ENCODE data around the gene CNNM1.

CNNM1 gene

DNA sequence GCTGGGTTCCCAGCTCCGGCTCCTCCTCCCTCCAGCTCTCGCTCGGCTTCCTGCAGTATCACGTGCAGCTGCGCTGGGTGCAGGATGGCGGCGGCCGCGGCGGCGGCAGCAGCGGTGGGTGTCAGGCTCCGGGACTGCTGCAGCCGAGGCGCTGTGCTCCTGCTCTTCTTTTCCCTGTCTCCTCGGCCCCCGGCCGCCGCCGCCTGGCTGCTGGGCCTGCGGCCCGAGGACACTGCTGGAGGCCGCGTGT lies at the start of gene CNNM1:
CNNM1 (plus strand) TSS at position 53 of the 250 bp plus-strand sequence; CDS start at position 85, 32 bp downstream.
- DNase-seq (ENCODE audit: low spot score): peak; percentile 49

DNA sequence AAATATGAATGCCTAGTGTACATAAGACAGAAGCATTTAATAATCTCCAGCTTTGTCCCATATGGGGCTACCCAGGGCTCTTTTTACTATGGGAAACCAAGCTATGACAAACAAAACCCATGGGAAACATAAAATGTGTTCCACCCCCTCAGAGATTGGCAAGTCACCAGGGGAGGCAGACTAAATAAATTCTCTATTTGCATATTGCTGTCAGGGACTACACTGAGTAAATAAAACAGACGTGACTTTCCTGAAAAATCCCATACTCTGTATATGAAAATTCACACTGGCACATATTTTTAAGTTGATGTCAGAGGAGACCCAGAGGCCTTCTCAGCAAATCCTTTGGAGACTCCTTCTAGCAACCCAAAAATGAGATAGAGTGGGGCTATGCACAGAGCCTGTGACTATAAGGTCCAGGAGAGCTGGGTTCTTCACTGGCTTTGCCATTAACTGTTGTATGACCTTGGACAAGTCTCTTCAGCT lies 49.5 kb upstream of the CNNM1 start:
- DNase-seq (ENCODE audit: low spot score): no peak

DNA sequence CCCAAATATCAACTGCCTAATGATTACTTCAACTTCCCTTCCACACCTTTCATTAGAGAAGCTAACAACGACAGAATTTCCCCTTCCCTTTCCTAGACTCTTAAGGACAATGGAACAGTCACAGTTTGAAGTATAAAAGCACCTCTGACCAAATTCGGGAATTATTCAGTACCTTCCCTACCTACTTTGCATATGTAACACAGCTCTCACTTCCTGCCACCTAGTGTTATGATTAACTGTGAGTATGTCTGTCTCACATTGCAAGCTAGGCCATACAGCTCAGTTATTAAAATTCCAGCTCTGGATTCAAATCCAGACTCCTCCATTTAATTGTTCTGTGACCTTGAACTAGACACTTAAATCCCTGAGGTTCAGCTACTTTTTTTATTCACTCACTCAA lies 48.7 kb upstream of the CNNM1 start:
- no peak for DNase-seq (ENCODE audit: low spot score)

DNA sequence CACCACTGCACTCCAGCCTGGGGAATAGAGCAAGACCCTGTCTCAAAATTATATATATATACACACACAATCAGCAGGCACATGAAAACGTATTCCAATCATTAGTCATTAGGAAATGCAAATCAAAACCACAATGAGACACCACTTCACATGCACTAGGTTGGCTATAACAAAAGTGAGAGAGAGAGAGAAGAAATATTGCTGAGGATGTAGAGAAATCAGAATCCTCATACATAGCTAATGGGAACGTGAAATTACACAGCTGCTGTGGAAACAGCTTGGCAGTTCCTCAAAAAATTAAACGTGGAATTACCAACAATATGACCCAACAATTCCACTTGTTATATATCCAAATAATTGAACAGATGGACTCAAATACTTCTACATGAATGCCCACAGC lies 43.3 kb upstream of the CNNM1 start:
- DNase-seq (ENCODE audit: low spot score): no peak

DNA sequence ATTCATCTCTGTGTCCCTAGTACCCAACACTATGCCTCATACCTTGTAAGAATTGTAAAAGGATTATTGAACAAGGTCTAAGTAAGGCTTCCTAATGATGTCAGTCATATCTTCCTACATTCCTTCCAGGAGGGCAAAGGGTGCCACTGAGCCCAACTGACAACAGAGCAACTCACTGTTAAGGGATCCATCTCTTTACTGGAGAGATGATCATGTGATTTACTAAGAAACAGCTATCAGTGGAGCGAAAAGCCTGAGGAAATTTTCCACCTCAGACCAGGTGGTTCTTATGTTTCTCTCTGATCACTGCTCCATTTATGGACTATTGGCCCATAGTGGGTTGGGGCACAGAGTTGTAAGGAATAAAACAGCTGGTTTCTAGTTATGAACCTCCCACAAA lies 38.9 kb upstream of the CNNM1 start:
- DNase-seq (ENCODE audit: low spot score): no peak

DNA sequence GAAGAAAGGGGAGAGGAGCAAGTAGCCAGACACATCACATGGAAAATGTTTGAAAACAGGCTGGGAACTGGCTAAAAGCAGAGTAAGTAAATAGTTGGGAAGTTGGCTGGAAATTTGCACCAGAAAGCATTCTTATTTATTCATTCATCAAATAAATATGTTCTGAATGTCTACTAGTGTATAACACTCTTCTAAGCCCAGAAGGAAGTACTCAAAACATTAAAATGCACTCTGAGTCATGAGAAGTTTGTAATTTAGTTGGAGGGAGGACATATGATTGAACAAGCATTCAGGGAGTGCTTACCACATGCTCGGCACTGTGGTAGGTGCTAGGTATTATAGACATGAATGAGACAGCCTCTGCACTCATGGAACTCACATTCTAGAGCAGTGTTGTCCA lies 37.0 kb upstream of the CNNM1 start:
- DNase-seq (ENCODE audit: low spot score): no peak

DNA sequence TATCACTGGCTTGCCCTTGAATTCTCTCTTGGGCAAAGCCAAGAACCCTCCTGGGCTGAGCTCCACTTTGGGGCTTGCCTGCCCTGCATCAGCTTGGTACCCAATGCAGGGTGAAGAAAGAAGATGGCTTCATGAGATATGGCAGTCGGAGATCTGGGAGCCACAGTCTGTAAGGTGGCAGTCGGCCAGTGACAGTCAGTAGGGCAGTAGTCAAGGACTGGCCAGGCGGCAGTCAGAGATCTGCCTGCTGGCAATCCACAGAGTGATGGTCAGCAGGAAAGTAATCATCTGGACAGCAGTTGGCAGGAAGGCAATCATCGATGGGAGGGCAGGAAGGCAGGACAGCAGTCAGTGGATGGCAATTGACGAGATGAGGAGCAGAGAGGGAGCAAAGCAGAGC lies 32.6 kb upstream of the CNNM1 start:
- DNase-seq (ENCODE audit: low spot score): peak; percentile 36

DNA sequence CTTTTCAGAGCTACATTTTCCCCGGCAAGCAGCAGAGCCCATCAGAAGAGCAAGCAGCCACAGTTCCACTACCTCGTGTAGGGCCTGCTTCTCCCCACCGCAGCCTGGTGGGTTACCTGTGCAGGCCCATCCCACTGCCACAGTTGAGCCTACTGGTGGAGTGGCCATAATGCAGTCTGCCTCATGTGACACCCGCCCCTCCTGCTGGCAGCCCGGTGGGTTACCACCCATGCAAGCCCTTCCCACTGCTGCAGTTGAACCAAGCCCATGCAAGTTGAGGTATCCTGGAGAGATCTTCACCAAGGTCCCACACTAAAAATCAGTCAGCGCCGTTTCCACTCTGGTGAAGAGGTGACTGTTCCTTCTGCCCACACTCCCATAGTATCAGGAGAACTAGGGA lies 32.1 kb upstream of the CNNM1 start:
- no peak for DNase-seq (ENCODE audit: low spot score)

DNA sequence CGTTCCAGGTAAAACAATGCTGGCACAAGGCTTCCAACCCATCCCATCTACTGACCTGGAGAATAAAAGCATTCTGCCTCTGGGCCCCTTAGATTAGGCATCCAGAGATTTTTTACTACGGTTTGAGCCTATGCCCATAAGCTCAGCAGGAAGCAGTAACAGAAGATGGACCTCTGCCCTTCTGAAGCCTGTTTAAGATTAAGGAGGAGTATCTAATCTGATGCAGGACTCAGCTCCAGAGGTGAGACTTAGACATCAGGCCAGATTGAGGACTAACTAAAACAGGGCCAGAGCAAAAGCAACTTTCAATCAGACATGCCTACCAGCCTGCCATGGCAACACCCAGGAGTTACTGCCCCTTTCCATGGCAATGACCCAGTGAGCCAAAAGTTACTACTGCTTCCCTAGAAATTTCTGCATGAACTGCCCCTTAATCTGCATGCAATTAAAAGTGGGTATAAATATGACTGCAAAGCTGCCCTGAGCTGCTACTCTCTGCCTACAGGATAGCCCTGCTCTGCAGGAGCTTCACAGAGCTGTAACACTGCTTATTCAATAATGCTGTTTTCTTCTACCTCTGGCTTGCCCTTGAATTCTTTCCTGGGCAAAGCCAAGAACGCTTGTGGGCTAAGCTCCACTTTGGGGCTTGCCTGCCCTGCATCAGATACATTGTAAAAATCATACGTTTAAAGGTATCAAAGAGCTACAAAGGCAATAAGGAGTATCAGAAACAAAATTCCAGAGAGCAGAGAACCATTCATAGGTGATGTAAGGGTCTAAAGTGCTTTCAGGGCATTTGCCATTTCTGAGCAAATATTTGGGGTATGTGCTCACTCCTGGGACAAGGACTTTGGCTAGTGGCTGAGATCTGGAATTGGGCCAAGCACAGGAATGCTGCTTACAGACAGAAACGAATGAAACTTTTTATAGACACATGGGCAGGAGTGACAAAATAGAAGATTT lies 25.0 kb upstream of the CNNM1 start:
- DNase-seq (ENCODE audit: low spot score): no peak

DNA sequence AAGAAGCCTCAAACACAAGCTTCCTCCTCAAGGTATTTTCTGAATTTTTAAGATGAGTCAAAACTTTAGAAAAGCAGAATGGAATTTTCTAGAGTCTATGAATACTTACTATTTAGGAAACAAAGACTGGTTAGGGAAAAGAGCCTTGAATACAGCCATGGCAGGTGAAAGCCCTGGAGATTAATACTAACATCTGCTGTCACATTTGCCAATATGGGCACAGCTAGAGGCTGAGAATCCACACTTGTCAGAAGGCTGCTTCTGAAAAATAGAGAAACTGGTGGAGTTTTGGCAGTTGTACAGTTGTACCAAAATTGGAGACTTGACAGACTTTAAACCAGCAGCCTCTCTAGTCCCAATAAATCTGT lies 24.3 kb upstream of the CNNM1 start:
- DNase-seq (ENCODE audit: low spot score): peak; percentile 3

DNA sequence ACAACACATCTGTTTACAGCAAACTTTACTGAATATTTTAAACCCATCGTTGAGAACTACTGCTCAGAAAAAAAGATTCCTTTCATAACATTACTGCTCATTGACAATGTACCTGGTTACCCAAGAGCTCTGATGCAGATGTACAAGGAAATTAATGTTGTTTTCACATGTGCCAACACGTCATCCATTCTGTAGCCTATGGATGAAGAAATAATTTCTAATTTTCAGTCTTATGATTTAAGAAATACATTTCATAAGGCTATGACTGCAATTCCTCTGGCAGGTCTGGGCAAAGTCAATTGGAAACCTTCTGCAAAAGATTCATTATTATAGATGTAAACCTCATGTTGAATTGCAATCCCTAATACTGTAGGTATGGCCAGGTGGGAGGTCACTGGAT lies 16.7 kb upstream of the CNNM1 start:
- no peak for DNase-seq (ENCODE audit: low spot score)

DNA sequence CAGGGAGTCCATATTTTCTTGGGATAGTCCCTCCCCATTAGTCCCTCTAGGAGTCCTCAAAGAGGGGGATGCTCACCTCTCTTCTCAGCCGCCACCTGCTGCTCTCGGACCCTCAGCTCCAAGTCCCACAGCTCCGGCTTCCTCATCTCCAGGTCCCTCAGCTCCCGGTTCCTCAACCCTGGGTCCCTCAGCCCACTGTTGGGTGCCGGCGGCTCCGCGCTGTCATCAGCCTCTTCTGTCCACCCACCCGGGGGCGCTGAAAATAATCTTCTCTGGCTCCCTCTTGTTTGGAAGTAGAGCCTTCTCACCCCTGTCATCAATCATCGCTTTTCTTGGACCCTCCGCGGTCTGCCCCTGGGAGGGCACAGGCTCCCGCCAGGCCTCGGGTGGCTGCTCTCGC lies 13.3 kb upstream of the CNNM1 start:
- no peak for DNase-seq (ENCODE audit: low spot score)

DNA sequence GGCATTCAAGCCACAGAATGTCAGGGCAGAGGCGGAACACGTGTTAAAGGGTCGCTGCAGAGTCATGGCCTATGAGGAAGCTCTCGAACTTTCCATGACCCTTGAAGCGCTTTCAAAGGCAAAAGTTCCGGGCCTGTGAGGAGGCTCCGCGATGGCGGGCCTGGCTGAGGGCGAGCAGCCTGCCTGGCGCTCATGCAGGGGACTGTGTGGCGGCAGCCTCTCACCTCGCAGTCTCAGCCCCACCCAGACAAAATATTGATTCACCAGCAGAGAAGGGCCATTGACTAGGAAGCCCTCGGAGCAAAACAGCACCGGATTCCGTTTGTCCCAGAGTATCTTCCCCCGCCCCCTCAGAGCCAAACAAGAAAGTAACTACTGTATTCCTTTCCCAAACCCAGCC lies 12.8 kb upstream of the CNNM1 start:
- no peak for DNase-seq (ENCODE audit: low spot score)

DNA sequence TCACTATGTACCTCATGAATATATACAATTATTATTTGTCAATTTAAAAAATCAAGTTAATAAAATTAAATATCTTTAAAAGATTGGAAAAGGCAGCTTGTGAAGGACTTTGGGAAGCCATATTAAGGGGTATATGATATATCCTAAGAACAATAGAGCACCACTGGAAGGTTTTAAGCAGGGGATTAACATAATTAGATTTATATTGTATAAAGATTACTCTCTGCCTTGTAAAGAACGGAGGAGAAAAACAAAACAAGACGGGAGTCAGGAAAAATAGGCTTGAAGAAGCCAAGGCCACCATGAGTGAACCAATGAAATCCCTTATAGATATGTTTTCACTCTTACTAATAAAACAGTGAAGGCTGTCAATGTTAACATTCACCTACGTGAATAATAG lies 11.1 kb upstream of the CNNM1 start:
- DNase-seq (ENCODE audit: low spot score): no peak

DNA sequence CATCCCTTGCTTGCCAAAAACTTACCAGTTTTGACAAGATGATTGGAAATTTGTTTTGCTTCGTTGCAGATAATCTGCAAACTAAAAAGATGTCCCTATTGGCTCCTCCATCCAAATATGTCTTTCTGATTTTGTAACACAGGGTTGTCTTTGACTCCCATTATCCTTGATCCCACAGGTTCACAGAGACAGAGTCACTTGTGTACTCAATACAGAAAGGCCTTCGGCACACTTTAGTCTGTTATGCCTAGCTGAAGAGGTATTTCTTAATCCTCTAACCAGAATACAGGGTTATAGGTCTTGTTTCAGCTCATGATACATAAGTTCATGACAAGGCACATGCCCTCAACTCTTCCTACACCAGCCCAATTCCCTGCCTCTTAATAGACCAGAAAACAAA lies 10.7 kb upstream of the CNNM1 start:
- DNase-seq (ENCODE audit: low spot score): no peak

DNA sequence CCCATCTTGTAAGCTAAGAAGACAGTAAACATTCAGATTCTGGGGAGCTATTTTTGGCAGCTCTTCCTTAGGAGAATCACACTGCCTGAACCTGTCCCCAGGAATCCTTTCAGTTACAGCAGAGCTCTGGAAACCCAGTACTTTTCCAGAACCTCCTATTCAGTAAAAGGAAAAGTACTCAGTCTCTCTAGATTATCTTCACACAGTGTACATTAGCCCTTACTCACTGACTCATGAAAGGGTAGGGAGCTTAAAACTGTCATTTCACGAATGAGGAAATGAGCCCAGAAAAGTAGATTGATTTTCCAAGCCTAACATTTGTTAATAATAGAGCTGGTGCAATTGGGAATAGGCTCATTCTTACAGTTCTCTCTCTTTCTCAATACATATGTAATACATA lies 3.9 kb upstream of the CNNM1 start:
- DNase-seq (ENCODE audit: low spot score): peak; percentile 82

DNA sequence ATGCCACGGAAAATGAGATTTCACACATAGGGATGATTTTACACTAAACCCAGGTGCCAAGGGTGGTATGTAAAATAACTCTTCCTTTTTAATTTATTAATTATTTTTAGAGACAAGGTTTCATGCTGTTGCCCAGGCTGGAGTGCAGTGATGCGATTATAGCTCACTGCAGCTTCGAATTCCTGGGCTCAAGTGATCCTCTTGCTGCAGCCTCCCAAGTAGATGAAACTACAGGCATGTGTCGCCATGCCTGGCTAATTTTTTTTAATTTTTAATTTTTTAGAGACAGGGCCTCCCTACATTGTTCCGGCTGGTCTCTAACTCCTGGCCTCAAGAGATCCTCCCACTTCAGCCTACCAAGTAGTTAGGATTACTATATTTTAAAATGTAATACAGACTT lies 2.3 kb upstream of the CNNM1 start:
- no peak for DNase-seq (ENCODE audit: low spot score)

DNA sequence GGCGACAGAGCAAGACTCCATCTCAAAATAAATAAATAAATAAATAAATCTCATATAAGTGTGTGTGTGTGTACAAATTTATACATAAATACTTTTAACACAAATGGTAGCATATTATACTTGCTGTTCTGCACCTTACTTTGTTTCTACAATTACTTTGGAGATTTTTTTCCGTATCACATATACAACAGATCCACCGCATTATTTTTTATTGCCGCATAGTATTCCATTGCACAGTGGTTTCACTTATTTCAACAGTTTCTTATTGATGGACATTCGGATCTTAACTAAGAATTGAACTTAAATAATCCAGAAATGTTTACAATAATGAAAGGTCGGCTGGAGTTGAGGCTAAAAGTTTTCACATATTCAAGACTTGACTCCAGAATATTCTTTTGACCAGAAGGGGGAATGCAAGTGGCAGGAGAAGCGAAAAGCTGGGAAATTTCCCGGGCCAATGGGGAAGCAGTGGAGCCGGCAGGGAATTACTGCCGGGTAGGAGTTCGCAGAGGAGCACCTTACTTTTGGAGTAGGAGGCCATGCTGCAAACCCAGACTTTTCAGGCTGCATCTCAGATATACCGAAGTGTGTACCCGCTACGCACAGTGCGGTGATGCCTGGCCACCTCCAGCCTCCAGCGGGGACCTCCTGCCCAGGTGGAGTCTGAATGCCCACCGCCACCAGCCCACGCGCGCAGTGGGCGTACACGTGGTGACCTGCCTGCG lies 415 bp upstream of the CNNM1 start:
- DNase-seq (ENCODE audit: low spot score): peak; percentile 54

DNA sequence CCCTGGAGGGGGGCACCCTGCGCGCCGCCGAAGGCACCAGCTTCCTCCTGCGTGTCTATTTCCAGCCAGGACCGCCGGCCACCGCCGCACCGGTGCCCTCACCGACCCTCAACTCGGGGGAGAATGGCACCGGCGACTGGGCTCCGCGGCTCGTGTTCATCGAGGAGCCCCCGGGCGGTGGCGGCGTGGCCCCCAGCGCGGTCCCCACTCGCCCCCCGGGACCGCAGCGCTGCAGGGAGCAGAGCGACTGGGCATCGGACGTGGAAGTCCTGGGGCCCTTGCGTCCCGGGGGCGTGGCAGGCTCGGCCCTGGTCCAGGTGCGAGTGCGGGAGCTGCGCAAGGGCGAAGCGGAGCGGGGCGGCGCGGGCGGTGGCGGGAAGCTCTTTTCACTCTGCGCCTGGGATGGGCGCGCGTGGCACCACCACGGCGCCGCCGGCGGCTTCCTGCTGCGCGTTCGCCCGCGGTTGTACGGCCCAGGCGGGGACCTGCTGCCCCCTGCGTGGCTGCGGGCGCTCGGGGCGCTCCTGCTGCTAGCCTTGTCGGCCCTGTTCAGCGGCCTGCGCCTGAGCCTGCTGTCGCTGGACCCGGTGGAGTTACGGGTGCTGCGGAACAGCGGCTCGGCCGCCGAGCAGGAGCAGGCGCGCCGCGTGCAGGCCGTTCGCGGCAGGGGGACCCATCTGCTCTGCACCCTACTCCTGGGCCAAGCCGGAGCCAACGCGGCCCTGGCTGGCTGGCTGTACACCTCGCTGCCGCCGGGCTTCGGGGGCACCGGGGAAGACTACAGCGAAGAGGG lies 594 bp downstream of the CNNM1 start:
- peak; percentile 34 for DNase-seq (ENCODE audit: low spot score)

DNA sequence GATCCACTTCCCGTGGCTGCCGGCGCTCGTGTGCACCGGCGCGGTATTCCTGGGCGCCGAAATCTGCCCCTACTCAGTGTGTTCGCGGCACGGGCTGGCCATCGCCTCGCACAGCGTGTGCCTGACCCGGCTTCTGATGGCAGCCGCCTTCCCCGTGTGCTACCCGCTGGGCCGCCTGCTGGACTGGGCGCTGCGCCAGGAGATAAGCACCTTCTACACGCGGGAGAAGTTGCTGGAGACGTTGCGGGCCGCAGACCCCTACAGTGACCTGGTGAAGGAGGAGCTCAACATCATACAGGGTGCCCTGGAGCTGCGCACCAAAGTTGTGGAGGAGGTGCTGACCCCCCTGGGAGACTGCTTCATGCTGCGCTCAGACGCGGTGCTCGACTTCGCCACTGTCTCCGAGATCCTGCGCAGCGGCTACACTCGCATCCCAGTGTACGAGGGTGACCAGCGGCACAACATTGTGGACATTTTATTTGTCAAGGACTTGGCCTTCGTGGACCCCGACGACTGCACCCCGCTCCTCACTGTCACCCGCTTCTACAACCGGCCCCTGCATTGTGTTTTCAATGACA lies 1.3 kb downstream of the CNNM1 start:
- no peak for DNase-seq (ENCODE audit: low spot score)

DNA sequence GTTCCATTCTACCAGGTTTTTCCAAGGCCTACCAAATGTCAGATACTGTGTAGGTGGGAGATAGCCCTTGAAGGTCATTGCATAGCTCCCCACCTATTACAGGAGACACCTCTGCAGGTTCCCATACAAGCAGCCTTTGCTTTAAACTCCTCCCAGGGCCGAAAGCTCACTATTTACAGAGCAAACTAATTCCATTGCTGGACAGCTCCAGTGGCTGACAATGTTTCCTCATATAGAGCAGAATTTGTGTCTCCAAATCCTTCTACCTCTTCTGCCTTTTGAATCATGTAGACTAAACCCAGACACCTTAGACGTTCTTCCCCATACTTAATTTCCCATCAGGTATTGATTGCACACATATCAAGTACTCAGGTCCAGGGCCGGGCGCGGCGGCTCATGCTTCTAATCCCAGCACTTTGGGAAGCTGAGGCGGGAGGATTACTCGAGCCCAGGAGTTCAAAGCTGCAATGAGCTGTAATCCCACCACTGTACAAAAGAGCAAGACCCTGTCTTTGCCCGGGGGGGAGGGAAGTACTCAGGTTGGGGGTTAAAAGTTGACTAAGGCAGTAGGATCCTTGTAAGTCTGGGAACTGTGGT lies 2.1 kb downstream of the CNNM1 start:
- DNase-seq (ENCODE audit: low spot score): peak; percentile 42

DNA sequence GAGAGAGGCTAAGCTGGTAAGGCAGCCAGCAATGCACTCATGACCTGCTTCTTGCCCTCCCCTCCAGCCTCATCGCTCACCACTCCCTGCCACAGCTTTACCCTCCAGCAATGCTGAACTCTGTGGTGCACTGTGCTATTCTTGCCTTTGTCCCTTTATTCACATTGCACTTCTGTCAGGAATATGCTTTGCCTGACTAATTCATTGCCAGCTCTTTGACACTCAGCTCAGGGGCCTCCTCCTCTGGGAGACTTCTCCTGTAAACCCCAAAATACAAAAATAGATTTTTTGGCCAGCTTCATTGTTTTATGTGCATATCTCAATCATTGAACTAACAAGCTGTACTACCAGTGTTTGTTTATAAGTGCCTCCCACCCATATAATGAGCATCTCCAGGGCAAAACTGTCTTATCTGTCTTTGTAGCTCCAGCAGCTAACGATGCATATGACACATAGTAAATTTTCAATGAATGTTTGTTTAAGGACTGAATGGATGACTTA lies 8.2 kb downstream of the CNNM1 start:
- DNase-seq (ENCODE audit: low spot score): peak; percentile 71

Measured in cerebellar cortex (tissue), 1 donor.